Femur (tissue), 1 donor: Measurements from ENCODE around the gene INPP5E.

Experiments
- DNase-seq: peaks from one replicate; pipeline ENCODE4 v3.0.0-alpha.2; 2017

Gene INPP5E

DNA sequence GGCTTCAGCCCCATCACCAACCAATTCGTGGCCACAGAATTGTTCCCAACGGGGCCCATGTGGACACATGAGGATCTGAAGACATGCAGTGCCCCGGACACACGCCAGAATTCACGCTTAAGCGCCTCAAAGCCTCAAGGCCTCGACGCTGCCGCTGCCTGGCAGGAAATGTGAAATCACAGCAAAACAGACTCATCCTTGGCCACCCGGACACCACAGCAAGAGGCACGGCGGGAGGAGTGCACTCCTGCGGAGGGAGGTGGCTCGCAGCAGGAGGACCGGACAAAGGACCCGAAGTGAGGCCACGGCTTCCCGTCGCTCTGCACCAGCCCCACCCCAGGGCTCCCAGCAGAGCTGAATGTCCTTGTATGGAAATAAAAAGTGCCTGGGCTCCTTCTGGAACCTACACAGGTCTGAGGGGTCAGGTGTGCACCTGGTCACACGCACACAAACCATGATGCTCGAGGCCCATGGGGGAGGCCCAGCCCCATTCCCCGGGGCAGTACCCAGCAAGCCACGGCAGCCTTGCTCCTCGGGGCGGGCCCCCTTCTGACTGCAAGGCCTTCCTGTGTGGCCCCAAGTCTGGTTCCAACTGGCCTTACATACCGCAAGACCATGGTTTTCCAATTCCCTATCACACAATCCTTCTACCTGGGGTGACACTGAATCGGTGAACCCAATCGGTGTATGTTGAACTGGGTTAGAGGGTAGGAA, 33.2 kb upstream of the INPP5E start:
- DNase-seq: no peak

DNA sequence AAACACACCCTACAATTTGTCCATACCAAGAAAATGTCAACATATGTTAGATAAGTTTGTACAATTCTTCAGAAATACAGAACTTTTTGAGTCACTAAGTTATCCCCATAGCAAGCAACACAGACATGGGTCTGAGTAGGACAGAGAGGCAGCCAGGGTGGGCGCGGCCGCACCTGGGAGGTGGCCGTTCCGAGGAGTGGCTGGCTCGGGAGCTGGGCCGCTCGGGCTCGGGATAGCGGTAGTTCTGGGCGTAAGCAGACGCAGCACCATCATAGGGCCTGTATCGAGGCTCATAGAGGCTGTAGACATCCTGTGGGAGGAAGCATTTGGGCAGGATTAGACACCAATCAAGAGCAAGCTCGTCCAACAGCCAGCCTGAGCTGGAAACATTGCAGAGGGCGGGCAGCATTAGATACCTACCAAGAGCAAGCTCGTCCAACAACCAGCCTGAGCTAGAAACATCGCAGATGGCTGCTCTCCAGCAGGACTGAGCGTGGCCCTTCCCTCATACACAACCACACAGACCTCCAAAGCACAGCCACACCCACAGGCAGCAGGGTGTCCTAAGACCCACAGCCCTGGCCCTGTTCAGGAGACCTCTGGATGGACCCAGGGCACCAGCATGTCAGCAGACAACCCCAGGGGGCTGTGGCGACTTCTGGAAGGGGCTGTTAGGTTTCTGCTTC, 32.3 kb upstream of the INPP5E start:
- no peak for DNase-seq

DNA sequence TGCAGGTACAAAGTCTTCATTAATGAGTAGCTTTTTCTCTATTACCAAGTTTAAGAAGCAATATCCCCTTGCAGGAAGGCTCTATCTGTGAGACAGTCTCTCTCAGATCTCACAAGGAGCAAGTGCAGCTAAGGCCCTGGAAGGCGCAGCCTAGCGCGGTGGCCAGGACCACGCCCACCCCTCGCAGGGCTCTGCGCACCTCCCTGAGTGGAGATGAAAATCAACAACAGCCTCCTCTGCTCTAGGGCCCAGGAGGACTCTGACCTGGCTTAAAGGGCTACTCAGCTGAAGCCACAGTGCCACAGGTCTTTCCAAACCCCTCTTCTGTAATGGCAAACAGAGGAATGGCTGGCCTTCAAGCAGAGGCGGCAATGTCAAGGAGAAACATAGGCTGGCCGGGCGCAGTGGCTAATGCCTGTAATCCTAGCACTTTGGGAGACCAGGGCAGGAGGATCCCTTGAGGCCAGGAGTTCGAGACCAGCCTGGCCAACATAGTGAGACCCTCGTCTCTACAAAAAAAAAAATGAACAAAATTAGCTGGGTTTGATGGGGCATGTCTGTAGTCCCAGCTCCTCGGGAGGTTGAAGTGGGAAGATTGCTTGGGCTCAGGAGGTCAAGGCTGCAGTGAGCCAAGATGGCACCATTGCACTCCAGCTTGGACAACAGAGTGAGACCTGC, 31.3 kb upstream of the INPP5E start:
- DNase-seq: no peak

DNA sequence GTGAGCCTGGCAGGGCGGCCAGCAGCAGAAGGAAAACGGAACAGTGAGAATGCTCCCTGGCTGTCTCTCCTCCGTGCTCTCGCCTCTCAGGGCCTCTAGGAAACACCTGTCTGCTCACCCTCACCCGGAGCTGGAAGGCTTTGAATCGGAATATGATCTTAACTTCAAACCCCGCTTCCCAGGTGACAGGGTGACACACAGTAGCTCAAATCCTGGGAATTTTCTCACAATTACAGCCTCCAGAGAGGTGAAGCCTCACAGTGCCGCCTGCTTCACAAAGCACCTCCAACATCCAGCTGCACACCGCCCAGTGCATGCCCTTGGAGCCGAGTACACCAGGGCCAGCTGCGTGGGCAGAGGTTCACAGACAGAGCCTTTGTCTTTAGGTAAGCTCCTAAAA, 30.7 kb upstream of the INPP5E start:
- DNase-seq: no peak

DNA sequence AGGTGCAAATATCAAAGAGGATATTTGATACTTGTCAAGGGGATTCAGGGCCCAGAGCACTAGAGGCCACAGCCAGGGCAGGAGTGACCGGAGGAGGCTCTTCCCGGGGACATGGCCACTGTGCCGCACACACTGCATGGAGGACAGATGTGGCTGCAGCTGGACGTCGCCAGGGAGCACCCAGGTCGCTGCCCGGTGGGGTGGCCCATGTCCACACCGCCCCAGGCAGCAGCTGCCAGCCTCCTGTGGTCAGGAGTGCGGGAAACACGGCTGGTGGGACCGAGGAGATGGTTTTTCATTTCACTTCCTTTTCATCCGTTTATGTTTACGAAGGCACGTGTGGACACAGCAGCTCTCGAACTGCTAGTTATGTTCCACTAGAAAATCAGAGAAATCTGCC, 28.1 kb upstream of the INPP5E start:
- DNase-seq: no peak

DNA sequence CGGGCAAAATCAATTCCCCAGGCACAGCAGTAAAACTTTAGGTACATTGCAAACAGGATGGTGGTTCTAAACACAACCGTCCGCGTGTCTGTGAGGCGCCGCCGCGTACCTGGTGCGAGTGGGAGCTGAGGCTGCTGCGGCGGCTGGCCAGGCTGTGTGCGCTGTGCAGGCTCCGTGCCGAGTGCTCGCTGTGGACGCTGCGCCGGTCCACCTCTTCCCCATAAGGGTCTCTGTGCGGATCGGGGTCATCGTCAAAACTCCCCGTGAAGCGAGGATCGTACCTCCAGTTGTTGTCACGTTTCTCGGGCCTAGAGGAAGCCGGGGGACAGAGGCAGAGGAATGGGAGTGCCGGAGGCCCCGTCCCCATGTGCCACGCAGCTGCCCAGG, 26.5 kb upstream of the INPP5E start:
- DNase-seq: no peak

DNA sequence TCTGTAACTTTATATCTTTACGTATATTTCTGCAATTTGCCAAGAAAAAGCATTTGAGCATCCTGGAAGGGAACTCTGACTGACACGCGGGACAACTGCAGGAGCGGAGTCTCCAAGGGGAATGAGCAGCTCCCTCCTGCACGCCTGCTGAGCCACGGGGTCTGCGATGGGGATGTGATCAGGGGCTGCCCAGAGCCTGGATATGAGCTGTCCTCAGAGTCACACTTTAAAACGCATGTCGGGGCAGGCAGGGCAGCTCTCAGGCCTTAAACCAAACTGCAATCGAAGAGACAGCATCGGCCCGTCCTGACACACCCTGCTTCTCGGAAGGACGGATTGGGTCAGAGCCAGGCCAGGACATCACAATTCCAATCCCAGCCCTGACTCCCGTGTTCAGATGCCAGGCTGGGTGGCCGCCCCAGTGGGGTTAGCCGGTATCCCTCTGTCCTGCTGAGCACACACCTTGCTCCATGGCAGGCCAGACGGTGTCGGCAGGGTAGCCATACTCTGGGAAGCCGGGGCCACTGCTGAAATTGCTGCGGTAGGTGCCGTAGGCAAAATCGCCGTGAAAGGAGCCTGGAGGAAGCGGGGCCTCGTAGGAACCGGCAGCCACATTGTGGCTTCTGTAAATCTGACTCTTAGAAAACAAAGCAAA, 26.0 kb upstream of the INPP5E start:
- DNase-seq: no peak

DNA sequence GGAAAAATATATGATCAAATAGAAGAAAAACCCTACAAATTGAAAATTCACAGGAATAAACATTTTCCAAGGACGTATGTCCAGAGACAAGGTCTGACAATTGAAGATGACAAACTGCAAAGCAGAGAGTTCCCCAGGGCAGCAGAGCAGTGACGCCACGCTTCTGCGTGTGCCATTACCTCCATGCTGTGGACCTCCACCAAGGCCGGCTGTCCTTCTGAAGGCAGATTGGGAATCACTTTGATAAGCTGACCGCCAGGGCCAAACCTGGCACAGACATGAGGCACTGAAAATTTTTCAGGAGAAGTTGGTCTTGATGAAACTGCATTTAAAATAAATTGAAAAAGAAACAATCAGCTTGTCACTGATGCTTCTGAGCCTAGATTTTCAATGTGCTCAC, 24.6 kb upstream of the INPP5E start:
- DNase-seq: no peak

DNA sequence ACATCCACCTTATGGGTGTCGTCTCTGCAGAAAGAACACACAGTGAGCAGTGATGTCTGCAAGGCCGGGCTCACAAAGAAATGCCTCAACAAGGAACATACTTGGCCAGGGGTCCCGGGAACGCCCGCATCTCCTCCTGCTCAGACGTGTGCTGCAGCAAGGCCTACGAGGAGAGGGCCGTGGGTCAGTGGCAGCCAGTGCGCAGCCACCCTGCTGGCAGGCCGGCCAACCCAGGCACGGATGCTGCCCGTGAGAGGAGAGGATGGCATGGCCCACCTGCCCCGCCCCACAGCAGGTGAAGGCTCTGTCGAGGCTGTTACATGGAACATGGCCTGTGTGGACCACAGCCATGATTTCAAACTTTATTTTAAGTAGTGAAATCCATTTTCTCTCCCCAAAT, 23.9 kb upstream of the INPP5E start:
- no peak for DNase-seq

DNA sequence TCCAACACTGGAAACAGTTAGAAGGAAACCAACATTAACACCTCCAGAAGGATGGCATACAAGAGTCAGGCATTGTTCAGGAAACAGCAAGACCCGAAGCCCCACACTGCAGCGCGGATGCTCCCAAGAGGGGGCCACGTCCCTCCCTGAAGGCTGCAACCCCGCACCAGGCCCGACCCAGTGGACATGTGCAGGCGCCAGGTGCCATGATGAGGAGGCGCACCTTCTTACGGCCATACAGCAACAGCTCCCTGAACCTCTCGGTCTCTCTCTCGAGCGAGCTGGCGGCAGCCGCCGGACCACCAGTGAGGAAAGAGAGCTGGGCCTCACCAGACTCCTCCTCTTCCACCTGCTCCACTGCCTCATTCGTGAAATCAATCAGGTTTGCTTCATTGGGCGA, 23.0 kb upstream of the INPP5E start:
- no peak for DNase-seq

DNA sequence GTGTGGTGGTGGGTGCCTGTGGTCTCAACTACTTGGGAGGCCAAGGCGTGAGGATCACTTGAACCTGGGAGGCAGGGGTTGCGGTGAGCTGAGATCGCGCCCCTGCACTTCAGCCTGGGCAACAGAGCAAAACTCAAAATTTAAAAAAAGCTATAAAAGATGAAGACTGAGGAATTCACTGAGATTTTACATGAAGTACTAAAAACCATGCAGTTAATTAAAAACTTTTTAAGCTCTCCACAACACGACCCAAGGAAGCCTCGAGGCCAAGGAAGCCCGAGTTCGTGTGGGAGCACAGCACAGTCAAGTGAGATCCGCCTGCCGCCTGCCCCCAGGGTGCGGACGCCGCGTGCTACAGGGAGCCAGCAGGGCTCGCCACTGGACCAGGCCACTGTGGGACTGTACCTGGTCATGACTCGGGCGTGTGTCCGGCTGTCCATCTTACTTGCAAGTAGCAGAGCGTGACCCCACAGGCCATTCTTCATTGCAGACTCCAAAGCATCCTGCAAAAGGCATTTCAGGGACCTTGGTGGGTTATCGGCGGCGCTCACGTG, 21.2 kb upstream of the INPP5E start:
- no peak for DNase-seq

DNA sequence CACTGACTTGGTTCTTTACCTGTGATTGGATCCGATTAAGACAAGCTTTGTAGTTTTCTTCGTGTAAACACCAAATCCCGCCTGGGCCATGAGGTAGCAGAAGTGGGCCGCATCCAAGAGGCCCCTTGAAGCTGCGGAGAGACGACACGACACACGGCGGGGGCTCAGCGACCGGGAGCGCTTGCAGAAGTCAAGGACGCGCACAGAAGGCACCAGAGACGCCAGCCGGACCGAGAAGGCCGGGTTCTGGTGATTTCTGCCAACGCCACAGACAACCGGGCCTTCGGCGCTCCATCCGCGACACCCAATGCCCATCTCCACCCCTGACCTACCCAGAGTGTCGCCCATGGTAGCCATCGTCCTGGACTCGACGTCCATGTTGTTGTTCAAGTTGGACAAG, 19.8 kb upstream of the INPP5E start:
- no peak for DNase-seq

DNA sequence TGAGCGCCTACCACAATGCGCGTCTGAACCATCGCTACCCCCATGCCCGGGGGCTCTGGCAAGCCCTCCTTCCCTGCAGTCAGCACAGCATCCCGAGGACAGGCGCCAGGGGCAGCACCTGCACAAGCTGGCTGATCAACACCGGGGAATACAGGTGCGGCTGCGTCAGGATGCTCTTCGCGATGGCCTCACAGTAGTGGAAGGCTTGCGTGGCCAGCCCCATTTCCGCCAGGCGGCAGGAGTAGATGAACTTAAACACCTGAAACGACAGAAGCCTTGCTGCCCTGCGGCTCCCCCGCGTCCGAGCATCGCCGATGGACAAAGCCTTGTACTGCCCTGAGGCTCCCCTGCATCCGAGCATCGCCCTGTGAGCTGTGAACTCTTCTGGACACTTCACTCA, 17.7 kb upstream of the INPP5E start:
- DNase-seq: no peak

DNA sequence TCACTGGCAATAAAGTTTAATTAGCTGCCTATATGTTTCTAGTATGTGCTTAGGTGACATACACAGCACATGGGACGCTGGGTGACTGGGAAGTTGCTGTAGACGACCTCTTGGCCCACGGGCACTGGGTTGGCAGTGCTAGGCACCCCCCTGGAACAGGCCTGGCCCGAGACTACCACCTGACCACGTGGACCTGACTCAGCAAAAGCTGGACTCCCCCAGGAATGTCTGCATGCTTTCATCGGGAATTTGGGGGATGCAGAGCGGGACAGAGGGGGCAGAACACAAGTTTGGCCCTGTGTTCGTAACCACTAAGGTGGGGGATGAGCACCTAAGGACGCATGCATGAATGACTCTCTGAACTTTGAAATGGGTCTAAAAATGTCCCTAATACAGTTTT, 16.6 kb upstream of the INPP5E start:
- no peak for DNase-seq

DNA sequence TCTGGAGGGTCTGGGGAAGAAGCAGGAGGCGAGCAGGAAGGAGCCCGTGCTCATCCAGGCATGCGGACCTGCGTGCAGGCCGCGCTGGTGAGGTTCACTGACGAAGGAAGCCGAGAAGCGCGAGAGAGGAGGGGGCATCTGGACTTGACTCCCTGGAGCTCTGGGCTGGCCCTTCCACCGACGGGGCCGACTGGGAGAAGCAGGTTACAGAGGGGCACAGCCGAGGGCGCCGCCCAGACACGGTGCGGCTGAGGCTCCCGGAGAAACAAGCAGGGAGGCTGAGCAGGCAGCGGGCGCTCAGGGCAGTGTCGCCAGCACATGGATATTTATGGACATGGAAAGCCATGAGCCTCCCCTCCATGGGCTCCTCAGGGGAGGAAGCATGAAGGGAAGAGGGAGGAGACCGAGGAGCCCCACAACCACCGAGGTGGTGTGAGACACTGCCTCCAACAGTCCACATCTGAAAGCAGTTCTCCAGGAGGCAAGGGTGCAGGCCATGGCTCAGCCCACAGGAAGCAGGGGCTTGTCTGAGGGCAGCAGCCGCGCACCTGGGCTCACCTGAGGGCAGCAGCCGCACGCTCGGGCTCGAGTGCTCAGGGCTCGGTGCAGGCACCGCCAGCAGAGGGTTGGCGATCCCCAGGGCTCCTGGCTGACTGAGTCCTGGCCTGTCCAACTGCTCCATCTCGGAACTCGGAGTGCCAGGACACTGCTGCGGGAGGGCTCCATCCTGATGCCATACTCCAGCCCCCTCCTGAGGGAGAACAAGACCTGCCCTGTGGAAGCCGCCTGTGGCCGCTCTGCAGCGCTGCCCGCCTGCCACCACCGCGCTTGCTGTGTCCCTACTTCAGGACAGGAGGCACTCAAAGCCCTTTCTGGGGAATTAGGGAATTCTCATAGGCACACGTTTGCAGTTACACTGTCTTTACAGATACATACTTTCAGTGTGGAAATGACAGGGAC, 15.7 kb upstream of the INPP5E start:
- no peak for DNase-seq

DNA sequence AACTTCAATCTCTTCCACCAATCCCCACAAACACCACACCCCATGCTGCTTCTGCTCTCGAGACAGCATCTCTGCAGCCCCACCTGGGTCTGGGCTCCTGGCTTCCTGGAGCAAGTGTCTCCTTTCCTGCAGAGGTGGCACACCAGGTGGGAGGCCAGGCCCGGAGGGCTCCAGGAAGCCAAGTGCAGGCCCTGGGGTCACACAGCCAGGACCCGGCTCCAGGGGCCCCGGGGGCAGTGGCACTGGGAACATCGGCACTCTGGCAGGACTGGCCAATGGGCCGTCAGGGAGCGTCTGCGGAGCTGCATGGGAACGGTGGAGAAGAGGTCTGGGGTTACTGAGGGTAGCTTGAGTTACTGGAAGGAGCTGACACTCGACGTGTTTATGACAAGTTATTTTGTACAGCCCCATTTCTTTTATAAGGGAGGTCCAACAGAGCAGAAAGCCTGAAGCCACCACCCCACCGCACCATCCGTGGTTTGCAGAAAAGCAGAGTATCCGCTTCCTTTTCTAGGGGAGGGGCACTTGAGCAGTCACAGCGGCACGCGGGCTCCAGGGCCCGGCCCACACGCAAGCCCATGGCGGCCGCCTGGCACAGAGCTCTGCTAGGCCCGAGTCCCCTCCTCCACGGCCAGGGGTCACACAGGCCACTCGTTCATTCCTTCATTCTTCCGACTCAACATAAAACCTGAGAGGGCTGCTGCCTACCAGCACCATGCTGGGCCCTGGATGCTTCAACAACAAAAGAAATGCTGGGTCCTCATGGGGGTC, 14.6 kb upstream of the INPP5E start:
- DNase-seq: no peak

DNA sequence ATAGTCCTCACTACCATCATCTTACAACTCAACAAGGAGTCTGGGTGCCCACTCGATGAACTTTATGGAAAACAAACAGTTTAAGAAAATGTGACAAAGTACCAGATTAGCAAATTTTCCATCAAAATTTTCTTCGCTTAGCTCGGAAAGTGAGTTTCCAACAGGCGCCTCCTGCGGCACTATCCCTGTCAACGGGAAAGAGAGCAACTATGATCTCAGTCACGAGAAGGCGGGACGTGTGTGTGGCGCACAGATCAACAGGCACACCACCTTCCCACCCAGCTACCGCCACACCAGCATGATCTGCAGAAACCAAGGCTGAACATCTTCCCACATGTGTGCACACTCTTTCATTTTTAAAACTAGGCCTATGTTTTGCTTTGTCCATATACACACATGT, 13.7 kb upstream of the INPP5E start:
- no peak for DNase-seq

DNA sequence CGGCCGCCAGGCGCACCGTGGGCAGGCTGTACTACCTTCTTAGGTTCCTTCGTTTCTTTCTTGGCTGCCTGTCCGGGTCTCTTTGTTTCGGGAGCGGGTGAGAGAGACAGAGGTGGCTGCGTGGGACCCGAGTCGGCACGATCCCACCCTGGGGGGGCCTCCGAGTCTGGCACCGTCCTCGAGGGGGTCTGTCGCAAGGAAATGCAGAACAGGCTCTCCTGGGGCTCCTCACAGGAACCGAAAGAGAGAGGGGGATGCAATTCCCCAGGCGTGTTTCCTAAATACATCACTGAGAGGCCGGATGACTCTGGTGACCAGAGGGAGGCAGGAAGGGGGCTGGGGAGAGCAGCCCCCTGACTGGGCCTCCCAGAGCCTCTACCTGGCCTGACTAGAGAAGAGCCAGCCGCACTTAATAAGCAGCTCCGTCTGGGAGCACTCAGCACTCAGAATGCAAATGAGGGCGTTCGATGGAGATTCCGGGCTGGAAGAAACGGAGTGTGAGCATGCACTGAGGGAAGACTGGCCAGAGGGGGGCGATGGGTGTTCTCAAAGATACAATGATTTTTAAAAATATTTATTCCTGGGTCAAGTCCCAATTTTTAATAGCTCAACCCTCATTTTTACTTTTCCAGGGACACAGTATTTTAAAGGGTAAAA, 11.7 kb upstream of the INPP5E start:
- no peak for DNase-seq

DNA sequence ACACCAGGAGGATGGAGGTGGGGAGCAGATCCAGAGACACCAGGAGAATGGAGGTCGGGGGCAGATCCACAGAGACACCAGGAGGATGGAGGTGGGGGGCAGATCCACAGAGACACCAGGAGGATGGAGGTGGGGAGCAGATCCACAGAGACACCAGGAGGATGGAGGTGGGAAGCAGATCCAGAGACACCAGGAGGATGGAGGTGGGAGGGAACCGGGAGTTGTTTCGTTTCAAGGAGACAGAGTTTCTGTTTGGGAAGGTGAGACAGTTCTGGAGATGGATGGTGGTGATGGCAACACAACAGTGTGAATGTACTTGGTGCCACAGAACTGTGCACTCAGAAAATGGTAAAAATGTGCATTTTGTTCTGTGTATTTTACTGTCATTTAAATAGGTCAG, 9.0 kb upstream of the INPP5E start:
- DNase-seq: no peak

DNA sequence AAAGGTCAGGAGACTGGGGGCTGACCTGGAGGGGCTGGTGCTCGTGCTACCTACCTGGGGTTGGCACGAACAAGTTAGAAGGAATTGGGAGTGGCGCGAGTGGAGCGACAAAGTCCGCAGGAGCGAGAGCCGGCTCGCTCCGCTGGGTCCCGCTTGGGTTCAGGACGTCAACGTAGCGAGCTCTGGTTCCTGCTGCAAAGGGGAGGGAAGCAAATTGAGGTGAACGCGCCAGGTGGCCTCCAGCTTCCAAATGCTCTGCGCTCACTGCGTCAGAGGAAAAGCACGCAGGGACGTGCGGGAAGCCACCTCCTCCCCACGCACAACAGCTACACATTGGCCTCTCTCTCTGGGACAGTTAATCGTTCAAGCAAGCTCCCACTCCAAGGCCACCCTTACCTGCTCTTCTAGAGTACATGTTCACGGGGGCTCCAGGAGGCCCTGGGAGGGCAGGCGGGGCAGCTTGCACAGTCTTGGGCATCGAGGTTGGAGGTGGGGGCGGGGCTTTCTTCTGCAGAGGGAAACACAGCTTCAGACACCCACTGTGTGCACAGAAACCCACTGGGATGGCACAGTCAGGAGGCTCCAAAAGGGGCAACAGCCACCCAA, 7.6 kb upstream of the INPP5E start:
- no peak for DNase-seq

DNA sequence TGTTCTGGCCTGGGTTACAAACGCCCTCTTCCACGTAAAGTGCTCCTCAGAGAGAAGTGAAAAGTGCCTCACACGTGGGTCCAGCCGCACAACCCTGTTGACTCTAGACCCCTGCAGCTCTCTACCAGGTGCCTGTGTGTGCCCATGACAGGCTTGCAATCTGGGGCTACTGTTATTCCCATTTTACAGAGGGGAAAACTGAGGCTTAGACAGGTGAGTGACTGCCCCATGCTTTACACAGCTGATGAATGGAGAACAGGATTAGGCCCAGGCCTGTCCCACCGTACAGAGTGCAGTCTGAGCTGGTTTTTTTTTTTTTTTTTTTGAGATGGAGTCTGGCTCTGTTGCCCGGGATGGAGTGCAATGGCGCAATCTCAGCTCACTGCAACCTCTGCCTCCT, 6.2 kb upstream of the INPP5E start:
- no peak for DNase-seq
